Stimulated activated CD4-positive, alpha-beta T cell treated with anti-CD3 and anti-CD28 coated beads, Interleukin-15, amount 100 ng/mL, for 24 hours (primary cell): ENCODE data around the gene TMEM185B.
A peak's percentile ranks its signal among the peaks of the same experiment; 100 is the strongest.
"Not testable (repeated sequence)": the region's sequence is repeated elsewhere in the genome, so short reads cannot be mapped to it uniquely, and the experiment has no call there.

Experiments used
- DNase-seq: peaks from one replicate; pipeline ENCODE4 v3.0.0-alpha.2; 2020

Gene TMEM185B

DNA sequence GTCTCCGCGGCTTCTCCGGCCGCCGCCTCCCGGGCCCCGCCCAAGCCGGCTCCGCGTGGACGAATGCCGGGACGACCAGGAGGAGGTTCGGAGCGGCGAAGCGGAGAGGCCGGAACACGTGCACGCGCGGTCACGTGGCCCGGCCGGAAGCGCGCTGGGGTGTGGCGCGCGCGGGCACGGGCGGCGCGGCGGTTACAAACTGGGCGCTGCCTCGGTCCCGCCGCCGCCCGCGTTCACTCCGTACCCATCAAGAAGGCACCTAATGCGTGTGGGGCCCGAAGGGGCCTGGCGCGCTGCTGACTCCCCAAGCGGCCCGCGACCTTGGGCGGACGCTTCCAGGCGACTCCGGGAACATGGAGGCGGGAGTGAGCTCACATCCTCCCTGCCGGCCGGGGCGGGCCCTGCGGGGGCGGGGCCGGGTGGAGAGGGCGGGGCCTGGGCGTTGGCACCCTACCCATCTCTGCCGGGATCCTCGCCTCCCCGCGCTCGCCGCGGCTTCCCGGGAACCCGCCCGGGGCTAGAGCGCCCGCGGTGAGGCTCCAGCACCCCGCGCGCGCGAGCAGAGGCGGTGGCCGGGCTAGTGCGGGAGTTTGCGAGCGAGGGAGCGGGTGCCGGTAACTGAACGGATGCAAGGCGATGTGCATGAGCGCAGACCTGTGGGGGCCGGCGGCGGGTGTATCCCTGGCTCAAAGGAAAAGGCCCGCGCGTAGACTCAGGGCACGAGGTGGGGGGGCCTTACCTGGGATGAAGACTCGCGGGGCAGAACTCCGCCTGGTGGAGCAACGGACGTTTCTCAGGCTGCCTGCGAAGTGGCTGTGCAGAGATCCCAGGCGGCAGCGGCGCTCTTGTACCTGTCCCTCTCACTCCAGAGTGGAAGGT is at the start of gene TMEM185B:
Gene TMEM185B (minus strand): TSS at position 367 of the 879 bp plus-strand sequence. CDS start 424 bp downstream, outside the sequence.
- DNase-seq = peak; percentile 93

DNA sequence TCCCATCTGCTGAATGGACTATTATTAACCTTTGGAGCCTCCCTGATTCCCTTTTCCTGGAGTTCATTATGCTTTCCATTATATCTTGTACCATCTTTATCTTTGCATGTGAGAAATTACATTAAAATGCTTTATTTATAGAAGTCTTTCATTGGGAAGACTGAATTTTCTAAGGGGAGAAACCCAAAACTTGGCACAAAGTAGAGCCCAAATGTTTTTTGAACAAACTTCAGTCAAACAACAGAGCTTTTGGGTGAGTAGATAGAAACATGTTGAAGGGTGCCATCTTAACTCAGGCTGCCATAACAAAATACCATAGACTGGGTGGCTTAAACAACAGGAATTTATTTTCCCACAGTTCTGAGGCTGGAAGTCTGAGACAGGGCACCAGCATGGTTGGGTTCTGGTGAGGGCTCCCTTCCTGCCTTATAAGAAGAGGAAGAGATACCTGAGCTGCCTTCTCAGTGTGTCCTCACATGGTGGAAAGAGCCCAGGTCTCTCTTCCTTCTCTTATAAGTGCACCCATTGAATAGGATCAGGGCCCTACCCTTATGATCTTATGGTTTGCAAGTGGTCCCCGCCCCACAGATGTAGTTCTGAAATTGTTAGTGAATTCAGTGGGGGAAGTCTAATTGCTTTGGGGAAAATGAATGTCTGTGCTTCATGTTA is 48.6 kb upstream of the TMEM185B start:
- no peak for DNase-seq

DNA sequence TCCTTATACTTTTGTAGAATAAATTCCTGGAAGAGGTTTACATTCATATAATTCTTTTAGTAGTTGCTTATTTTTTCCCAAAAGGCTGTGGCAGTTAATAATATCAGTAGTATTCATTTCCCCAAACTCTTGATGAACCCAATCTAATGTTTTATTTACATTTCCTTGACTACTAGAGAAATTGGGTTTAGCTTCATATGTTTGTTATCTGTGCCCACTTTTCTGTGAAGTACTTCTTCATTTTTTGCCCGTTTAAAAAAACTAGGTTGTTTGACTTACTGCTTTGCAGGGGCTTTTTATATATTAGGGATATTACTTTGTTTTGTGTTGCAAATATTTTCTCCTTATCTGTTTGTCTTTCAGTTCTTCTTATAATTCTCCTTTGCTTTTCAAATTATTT is 46.6 kb upstream of the TMEM185B start:
- DNase-seq = no peak

DNA sequence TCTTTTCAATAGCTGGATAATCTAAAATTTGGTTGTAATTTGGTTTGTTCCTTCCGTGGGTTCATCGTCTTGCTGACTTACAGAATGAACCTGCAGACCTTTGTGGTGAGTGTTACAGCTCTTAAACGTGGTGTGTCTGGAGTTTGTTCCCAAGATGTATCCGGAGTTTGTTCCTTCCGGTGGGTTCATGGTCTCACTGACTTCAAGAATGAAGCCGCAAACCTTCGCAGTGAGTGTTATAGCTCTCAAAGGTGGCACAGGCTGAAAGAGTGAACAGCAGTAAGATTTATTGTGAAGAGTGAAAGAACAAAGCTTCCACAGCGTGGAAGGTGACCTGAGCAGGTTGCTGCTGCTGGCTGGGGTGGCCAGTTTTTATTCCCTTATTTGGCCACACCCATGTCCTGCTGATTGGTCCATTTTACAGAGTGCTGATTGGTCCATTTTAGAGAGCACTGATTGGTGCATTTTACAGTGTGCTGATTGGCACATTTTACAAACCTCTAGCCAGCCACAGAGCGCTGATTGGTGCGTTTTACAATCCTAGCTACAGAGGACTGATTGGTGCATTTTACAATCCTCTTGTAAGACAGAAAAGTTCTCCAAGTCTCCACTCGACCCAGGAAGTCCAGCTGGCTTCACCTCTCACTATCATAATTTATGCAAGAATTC is 46.0 kb upstream of the TMEM185B start:
- no peak for DNase-seq

DNA sequence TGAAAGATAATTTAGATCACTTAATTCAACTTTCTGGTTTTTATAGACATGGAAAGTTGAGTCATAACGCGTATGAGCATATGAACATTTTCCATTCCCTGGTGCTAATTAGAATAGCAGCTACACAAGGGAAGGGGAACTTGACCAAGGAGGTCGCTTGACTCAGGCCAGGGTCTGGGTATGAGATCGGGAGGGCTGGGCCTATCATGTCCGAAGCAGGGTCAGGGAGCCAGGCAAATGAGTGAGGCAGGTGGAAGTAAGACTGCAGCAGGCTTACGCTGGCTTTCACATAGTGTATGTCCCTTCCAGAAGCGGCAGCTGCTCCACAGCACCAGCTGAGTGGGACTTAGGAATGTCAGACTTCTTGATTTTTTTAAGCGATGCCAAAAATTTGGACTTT is 44.1 kb upstream of the TMEM185B start:
- peak; percentile 36 for DNase-seq

DNA sequence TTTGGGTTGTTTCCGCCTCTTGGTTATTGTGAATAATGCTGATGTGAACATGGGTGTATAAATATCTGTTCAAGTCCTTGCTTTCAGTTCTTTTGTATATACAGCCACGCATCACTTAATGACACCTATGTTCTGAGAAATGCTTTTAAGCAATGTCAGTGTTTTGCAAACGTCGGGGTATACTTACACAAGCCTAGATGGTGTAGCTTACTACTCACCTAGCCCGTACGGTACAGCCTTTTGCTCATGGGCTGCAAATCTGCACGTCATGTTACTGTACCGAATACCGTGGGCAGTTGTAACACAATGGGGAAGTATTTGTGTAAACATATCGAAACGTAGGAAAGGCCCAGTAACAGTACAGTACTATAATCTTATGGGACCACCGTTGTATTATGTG is 41.8 kb upstream of the TMEM185B start:
- no peak for DNase-seq

DNA sequence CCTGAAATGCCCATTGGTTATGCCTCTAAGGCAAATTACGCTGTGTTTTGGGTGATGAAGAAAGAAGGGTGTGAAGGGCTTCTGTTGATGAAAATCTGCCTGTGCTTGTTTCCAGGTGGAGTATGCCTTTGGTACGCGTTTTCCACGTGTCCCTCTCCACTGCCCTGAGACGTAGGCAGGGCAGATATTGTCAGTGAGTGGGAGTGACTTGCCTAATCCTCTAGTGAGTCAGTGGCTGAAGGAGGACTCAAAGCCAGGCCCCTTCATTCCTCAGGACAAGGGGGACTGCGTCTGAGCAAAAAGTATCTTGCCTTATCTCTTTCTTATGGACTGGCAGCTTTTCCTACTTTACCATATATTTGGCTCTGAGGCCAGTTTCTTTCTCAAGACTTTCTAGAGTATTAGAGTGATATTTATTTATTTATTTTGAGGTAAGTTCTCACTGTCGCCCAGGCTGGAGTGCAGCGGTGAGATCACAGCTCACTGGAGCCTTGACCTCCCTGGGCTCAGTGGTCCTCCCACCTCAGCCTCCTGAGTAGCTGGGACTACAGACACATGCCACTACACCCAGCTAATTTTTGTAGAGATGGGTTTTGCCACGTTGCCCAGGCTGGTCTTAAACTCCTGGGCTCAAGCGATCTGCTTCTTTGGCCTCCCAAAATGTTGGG is 39.7 kb upstream of the TMEM185B start:
- DNase-seq = no peak

DNA sequence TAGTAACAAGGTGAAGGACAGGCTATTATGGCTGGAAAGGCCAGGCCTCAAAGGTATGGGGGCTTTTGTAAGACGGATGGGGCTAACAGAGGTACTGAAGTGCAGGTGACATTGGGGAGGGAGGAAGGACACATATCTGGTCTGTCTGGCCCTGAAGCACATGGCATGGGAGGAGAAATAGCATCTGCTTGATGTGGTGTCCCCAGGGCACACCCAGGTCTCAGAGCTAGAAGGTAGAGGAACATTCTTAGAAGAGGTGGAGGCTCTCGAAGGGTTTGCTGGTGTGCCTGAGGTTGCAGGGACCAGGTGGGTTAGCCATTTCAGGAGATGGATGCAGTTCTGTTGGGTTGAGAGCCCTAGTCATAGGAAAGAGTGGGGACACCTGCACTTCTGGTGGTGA is 39.0 kb upstream of the TMEM185B start:
- no peak for DNase-seq

DNA sequence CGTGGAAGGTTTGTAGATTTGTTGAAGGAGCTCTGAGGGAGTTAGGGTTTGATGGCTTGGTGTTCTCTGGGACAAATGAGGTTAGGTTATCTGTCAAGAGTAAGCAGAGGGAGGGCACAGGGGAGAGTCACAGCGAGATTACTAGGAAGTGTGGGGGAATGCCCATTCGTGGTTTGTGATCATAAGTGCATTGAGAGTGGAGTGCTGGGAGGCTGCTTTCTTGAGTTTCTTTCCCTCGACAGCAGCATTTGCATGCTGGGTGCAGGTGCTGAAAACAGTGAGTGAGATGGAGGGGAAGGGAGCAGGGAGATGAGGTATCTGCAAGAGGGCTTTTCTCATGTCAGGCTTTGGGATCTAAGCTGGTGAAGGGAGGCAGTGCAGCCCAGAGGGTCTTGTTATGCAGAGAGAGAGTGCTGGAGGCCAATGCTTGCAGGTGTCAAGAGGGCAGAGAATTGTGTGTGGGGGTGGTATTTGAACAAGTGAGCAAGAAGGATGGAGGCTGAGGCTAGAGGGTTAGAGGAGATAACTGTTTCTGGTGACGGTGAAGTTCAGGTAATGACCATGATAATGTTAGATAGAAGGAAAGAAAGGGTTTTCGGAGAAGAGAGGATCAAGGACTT is 38.3 kb upstream of the TMEM185B start:
- DNase-seq = peak; percentile 78

- no peak for DNase-seq
Observed at GRCh38 chr2:120260736-120261135, 37.5 kb upstream of the TMEM185B start.

- DNase-seq = not testable (repeated sequence)
Observed at GRCh38 chr2:120259939-120260338, 36.7 kb upstream of the TMEM185B start.

GRCh38 chr2:120258196-120258595 is 35.0 kb upstream of the TMEM185B start:
- DNase-seq = no peak

- no peak for DNase-seq
Observed at GRCh38 chr2:120257522-120257921, 34.3 kb upstream of the TMEM185B start.

DNA sequence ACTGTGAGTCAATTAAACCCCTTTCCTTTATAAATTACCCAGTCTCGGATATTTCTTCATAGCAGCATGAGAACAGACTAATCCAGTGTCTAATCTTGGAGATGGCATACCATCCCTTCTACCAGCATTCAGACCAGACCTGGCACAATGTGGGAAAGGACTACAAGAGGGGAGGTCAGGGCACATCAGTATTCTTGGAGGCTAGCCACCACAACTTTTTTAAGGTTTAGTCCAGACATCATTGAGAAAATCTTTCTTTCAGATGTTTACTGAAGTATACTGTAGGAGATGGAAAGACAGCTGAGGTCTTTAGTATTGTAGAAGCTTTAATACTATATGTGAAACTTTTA is 33.4 kb upstream of the TMEM185B start:
- no peak for DNase-seq

DNA sequence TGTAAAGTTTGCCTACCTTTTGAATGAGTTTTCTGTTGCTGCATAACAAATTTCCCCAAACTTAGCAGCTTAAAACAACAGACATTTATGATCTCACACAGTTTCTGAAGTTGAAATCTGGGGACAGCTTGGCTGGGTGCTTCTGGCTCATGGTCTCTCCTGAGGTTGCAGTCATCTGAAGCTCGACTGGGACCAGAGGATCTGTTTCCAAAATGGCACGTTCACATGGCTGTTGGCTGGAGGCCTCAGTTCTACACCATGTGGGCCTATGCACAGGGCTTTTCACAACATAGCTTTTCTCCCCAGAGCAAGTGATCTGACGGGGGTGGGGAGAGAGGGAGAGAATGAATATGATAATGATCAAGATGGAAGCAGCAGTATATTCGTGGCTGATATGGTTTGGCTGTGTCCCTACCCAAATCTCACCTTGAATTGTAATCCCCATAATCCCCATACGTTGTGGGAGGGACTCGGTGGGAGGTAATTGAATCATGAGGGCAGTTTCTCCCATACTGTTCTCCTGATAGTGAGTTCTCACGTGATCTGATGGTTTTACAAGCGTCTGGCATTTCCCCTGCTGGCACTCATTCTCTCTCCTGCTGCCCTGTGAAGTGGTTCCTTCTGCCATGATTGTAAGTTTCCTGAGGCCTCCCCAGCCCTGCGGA is 32.9 kb upstream of the TMEM185B start:
- DNase-seq = no peak

- DNase-seq = no peak
Observed at GRCh38 chr2:120255071-120255470, 31.9 kb upstream of the TMEM185B start.

- no peak for DNase-seq
Observed at GRCh38 chr2:120254178-120254577, 31.0 kb upstream of the TMEM185B start.

- peak; percentile 57 for DNase-seq
Observed at GRCh38 chr2:120253021-120253882, 30.1 kb upstream of the TMEM185B start.

GRCh38 chr2:120252225-120253020 is 29.2 kb upstream of the TMEM185B start, which contains the start of gene RALB:
Gene RALB (plus strand): TSS chr2:120252852. CDS start chr2:120278665, 25,813 bp downstream.
- DNase-seq = peak; percentile 100

GRCh38 chr2:120251880-120252224 is 28.7 kb upstream of the TMEM185B start:
- DNase-seq = no peak
